Subcutaneous abdominal adipose tissue (tissue), 5 donors: ENCODE results near the gene TYW5.

Experiments
- H3K27ac ChIP-seq: one replicate; pipeline ENCODE4 v1.7.0; 2013; ENCODE audit warnings: low read depth, mild to moderate bottlenecking, inconsistent platforms, low read length, moderate library complexity
- H3K27me3 ChIP-seq, 5 donors: one replicate each; pipeline ENCODE4 v1.7.0; 2013; ENCODE audit warnings: low read length in 5 of 5, inconsistent platforms in 1 of 5; ENCODE audit not compliant: control insufficient read depth in 5 of 5, insufficient read depth in 4 of 5
- H3K36me3 ChIP-seq, 5 donors: one replicate each; pipeline ENCODE4 v1.7.0; 2013; ENCODE audit warnings: low read length in 5 of 5; ENCODE audit not compliant: control insufficient read depth in 5 of 5, insufficient read depth in 5 of 5
- H3K4me1 ChIP-seq, 5 donors: one replicate each; pipeline ENCODE4 v1.7.0; 2013; ENCODE audit warnings: low read length in 5 of 5, mild to moderate bottlenecking in 3 of 5, moderate library complexity in 1 of 5; ENCODE audit not compliant: control insufficient read depth in 5 of 5, insufficient read depth in 5 of 5
- H3K4me3 ChIP-seq, 5 donors: one replicate each; pipeline ENCODE4 v1.7.0; 2013; ENCODE audit warnings: low read length in 5 of 5, low read depth in 1 of 5
- H3K9ac ChIP-seq, 5 donors: one replicate each; pipeline ENCODE4 v1.7.0; 2013; ENCODE audit warnings: low read length in 5 of 5, mild to moderate bottlenecking in 4 of 5, moderate library complexity in 3 of 5
- H3K9me3 ChIP-seq, 5 donors: one replicate each; pipeline ENCODE4 v1.7.0; 2013; ENCODE audit warnings: low read length in 5 of 5; ENCODE audit not compliant: control insufficient read depth in 5 of 5
- donor health status: healthy.
- donor health status: healthy.
- donor health status: healthy.
- donor health status: healthy.
- donor health status: healthy.

The TYW5 gene

GRCh38 chr2:199988151-199988550 is 32.9 kb upstream of the TYW5 start:
- Histone ChIP-seq H3K4me3 (peak overlapping the region in 2 of 5 donors; percentile 6 to 28), H3K9me3 (no peaks in the 10 kb centered on the region), H3K4me1 (peaks cover 0 to 14% (median 0%) of the 10 kb centered on the region in 5 donors), H3K9ac (peak overlapping the region in 1 of 5 donors; percentile 37), H3K36me3 (no peaks in the 10 kb centered on the region), H3K27me3 (no peaks in the 10 kb centered on the region), H3K27ac (no peak overlapping the region)

DNA sequence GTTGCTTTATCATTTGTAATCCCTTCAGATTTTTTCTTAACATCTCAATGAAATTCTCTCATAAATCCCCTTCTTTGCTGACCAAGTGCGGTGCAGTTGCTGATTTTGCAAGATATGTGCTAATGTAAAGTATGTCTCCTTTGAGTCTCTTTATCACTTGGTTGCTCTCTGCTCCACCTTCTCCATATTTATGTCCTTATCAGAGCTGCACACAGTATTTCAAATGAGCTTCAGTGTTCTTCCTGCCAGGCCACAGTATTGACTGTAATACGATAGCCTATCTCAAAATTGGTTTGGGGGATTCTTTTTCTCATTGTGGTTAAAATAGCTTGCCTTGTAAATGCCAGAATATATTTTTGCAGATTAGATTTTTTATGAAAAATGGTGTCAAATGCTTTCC is 32.3 kb upstream of the TYW5 start:
- Histone ChIP-seq H3K9me3 (no peaks in the 10 kb centered on the region), H3K9ac (no peak overlapping the region), H3K36me3 (no peaks in the 10 kb centered on the region), H3K27me3 (no peaks in the 10 kb centered on the region), H3K4me1 (peaks cover 0 to 14% (median 0%) of the 10 kb centered on the region in 5 donors), H3K4me3 (no peak overlapping the region), H3K27ac (no peak overlapping the region)

DNA sequence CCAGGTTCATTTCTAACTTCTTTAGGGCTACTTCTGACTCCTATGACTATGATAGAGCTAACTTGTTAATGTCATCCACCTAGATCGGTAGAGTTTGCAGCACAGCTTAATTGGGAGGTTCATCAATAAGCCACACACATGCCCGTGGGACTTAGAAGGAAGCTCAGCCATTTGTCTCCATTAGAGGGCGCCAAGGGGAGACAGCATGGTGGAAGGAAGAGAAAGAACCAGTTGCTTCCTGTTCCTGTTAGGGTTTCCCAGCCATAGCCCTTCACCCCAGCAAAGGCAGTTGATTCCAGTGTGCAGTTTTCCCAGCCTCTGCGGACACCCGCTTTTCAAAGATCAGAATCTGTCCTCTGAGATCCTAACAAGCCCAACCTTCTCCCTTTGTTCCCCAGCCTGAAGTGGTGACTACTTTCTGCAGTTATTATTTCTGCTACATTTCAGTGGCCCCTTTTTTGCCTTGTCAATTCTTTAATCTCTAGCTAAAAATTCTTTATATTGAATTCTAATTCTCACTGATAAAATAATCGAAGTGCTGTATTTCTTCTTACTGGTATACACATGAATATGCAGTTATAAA is 30.4 kb upstream of the TYW5 start:
- no peaks in the 10 kb centered on the region for H3K27me3 ChIP-seq
- no peak overlapping the region for H3K27ac ChIP-seq

DNA sequence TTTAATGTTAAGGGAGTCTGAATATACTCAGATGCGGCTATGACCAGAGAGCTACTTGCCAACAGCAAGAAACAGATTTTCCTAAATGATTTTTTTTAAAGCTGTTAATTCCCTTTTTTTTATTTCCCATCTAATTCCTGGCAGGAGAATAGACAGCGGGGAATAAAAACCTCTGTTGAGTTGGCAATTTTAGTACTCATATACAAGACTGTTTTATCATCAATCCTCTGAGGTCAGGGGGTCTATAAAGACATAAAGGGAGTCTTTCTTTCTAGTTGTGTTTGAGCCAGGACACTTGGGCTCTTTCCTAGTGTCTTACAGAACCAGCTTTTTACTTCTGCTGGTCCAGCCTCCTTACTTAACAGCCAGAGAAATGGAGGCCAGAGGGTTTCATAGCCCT is 29.5 kb upstream of the TYW5 start:
- Histone ChIP-seq H3K36me3 (no peaks in the 10 kb centered on the region), H3K27me3 (no peaks in the 10 kb centered on the region), H3K9me3 (no peaks in the 10 kb centered on the region), H3K27ac (no peak overlapping the region), H3K4me3 (no peak overlapping the region), H3K9ac (no peak overlapping the region), H3K4me1 (peaks cover 0 to 17% (median 4%) of the 10 kb centered on the region in 5 donors)

More for the DNA sequence above, 30.4 kb upstream of the TYW5 start:
- H3K36me3 ChIP-seq, result no peaks in the 10 kb centered on the region
- H3K9ac ChIP-seq, result no peak overlapping the region
- peaks cover 0 to 14% (median 0%) of the 10 kb centered on the region in 5 donors for H3K4me1 ChIP-seq
- H3K4me3 ChIP-seq, result no peak overlapping the region
- no peaks in the 10 kb centered on the region for H3K9me3 ChIP-seq

GRCh38 chr2:199984159-199984558 is 28.9 kb upstream of the TYW5 start:
- H3K4me1 ChIP-seq, result peaks cover 0 to 21% (median 7%) of the 10 kb centered on the region in 5 donors
- H3K36me3 ChIP-seq, result no peaks in the 10 kb centered on the region
- no peak overlapping the region for H3K27ac ChIP-seq
- H3K9me3 ChIP-seq, result no peaks in the 10 kb centered on the region
- H3K27me3 ChIP-seq, result no peaks in the 10 kb centered on the region
- H3K4me3 ChIP-seq, result no peak overlapping the region
- no peak overlapping the region for H3K9ac ChIP-seq

GRCh38 chr2:199983534-199983933 is 28.2 kb upstream of the TYW5 start:
- Histone ChIP-seq H3K4me1 (peaks cover 0 to 19% (median 7%) of the 10 kb centered on the region in 5 donors), H3K4me3 (no peak overlapping the region), H3K27me3 (no peaks in the 10 kb centered on the region), H3K36me3 (no peaks in the 10 kb centered on the region), H3K27ac (no peak overlapping the region), H3K9ac (no peak overlapping the region), H3K9me3 (no peaks in the 10 kb centered on the region)

- Histone ChIP-seq H3K27me3 (no peaks in the 10 kb centered on the region), H3K36me3 (no peaks in the 10 kb centered on the region), H3K9ac (no peak overlapping the region), H3K27ac (no peak overlapping the region), H3K4me3 (no peak overlapping the region), H3K4me1 (peaks cover 0 to 11% (median 7%) of the 10 kb centered on the region in 5 donors), H3K9me3 (no peaks in the 10 kb centered on the region)
Measured at GRCh38 chr2:199982126-199982843, 27.0 kb upstream of the TYW5 start.

DNA sequence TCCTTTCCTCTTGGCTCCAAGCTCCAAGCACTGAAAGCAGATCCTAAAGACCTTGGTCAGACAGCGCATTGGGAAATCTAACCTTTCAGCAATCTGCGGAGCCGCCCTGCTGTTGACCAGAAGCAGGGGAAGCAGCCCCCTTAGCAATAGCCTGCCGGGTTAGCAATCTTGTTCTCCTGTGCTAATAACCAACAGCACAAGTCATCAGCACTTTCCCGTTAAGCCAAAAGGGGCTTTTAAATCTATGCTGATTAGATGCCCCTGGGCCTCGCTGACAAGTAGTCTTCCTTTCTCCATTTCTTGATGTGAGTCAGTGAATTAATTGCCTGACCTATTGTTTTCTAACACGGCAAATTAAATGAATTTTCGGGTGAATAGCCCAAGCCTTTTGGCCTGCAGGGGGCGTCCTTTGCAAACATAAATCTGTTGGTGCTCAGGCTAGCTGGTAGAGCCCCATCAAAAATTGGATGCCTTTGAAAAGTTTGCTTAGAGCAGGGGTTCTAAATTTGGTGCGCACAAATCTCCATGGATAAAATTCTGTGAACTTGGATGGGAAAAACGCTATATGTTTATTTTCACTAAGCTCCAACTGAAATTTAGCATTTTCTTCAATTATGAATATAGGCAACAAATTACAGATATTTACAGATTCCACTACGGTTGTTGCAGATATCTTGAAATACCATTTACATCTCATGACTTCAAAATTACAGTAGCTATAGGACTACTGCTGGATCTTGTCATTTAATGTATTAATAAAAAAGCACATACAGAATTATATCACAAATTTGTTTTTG is 24.7 kb upstream of the TYW5 start:
- no peaks in the 10 kb centered on the region for H3K27me3 ChIP-seq
- H3K4me3 ChIP-seq, result peak overlapping the region in 4 of 5 donors; percentile 31 to 41 (median 36)
- no peaks in the 10 kb centered on the region for H3K36me3 ChIP-seq
- no peak overlapping the region for H3K27ac ChIP-seq
- H3K9ac ChIP-seq, result peak overlapping the region in 3 of 5 donors; percentile 25 to 66 (median 46)
- H3K9me3 ChIP-seq, result no peaks in the 10 kb centered on the region
- H3K4me1 ChIP-seq, result peaks cover 0 to 7% (median 7%) of the 10 kb centered on the region in 5 donors

DNA sequence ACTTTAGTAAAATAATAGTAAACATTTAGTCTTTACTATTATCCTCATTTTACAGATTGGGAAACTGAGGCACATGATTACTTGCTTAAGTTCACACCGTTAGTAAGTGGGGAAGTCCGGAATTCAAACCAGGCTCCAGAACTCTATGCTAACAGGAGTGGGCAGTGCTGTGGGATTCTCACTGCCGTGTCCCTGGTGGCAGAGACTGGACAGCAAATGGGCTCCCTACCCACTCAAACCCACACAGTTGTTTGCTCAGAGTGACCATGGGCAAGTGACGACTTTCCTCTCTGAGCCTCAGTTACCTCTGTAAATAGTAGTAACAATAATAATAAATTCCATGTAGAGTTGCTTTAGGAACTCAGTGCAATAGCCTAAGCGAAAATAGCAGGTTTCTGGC is 24.1 kb upstream of the TYW5 start:
- Histone ChIP-seq H3K9ac (peak overlapping the region in 2 of 5 donors; percentile 46 to 66), H3K27ac (no peak overlapping the region), H3K27me3 (no peaks in the 10 kb centered on the region), H3K36me3 (peaks cover 0 to 3% (median under 1%) of the 10 kb centered on the region in 5 donors), H3K4me3 (peak overlapping the region in 4 of 5 donors; percentile 31 to 41 (median 36)), H3K4me1 (peaks cover 0 to 7% (median 7%) of the 10 kb centered on the region in 5 donors), H3K9me3 (no peaks in the 10 kb centered on the region)

DNA sequence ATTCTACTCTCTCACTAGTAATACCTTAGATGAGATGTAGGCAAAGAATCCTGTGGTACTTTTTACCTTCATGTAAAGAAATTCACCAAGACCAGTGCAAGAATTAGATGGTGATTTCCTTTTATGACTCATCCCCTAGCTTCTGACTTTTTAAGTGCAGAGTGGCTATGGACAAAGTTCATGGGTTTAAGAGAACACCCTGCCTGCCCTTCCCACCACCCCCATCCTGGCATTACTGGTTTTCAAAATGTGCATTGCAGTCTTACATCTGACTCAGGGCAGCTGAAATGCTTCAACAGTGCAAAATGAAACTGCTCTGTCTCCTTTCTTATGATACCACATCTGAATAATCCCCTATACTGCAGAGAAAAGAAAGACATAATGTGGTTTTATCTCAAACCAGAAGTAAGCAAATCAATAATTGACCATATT is 22.7 kb upstream of the TYW5 start:
- Histone ChIP-seq H3K27me3 (no peaks in the 10 kb centered on the region), H3K36me3 (peaks cover 0 to 5% (median 2%) of the 10 kb centered on the region in 5 donors), H3K9ac (no peak overlapping the region), H3K4me1 (peaks cover 0 to 7% (median 7%) of the 10 kb centered on the region in 5 donors), H3K4me3 (no peak overlapping the region), H3K27ac (no peak overlapping the region), H3K9me3 (no peaks in the 10 kb centered on the region)
